ENCODE measurements around the gene RADIL.

DNA sequence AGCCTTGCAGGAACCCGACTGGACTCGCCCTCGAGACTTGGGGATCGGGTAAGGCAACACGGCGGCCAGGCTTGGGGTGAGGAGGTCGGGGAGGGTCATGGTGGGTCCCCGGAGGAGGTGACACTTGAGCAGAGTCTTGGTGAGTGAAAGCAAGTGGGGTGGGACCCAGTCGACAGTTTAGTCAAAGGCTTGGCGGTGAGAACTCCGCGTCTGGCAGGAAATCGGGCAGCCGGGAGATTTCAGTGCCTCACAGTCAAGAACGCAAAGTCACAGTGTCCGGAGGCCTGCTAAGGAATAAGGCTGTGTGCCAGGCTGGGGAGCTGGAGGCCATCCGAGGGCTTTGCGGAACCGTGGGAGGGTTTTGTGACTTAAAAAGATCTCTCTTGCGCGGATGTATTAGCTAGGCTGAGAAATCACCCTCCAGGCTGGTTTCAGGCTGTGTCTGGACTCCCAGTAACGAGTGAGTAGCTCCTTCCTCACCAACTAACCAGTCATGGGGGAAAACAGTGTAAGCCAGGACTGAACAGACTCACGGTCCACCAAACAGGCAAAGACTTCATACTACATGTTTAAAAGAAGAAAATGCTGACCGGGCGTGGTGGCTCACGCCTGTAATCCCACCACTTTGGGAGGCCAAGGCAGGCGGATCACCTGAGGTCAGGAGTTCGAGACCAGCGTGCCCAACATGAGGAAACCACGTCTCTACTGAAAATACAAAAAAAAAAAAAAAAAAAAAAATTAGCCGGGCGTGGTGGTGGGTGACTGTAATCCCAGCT is 107.5 kb downstream of the RADIL start:
- TF ChIP-seq, protein P1, sequence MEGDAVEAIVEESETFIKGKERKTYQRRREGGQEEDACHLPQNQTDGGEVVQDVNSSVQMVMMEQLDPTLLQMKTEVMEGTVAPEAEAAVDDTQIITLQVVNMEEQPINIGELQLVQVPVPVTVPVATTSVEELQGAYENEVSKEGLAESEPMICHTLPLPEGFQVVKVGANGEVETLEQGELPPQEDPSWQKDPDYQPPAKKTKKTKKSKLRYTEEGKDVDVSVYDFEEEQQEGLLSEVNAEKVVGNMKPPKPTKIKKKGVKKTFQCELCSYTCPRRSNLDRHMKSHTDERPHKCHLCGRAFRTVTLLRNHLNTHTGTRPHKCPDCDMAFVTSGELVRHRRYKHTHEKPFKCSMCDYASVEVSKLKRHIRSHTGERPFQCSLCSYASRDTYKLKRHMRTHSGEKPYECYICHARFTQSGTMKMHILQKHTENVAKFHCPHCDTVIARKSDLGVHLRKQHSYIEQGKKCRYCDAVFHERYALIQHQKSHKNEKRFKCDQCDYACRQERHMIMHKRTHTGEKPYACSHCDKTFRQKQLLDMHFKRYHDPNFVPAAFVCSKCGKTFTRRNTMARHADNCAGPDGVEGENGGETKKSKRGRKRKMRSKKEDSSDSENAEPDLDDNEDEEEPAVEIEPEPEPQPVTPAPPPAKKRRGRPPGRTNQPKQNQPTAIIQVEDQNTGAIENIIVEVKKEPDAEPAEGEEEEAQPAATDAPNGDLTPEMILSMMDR (IDR thresholded peaks at IDR 0.05), result no peak
- TF ChIP-seq POLR2A (IDR thresholded peaks at IDR 0.05), result no peak

All from tibial nerve (tissue), 3 donors.